T-cell (primary cell): Measurements from ENCODE around the gene CYFIP2. TPM values are rescaled to one million over a fixed set of nuclear protein-coding genes. Genes with fewer than 3 reads are reported as not detected.

ENCODE experiments used
- ATAC-seq, 4 experiments: fragments of 200-7000 bp in 3 of 4; fragments of 150-1000 bp in 1 of 4; cut with Tn5 transposase; replicated peaks in 1 of 4; 1 replicate in 3 of 4; 2 replicates in 1 of 4; pipeline ENCODE4 v1.10.0; 2021; ENCODE audit warnings: moderate library complexity in 3 of 4, mild to moderate bottlenecking in 2 of 4, moderate number of reproducible peaks in 1 of 4
- CTCF ChIA-PET, 2 donors: fragments of 300-600 bp; sonication (Branson Sonifier 250); formaldehyde crosslinking; loops; one replicate each; lab custom pipeline; 2022; ENCODE audit warnings: antibody characterized with exemption in 2 of 2; lab: Charles Lee
- POLR2A ChIA-PET, 2 donors: fragments of 300-600 bp; sonication (Branson Sonifier 250); formaldehyde crosslinking; loops; one replicate each; lab custom pipeline; 2022; ENCODE audit warnings: antibody characterized with exemption in 2 of 2; lab: Charles Lee
- DNase-seq, 35 experiments: peaks; one replicate each; pipeline versions ENCODE4 v3.0.0 to v3.0.0-alpha.2; 2013 to 2023
- H3K27ac ChIP-seq: one replicate; pipeline ENCODE4 v1.5.1; 2013; ENCODE audit warnings: low read length
- H3K27me3 ChIP-seq, 2 experiments: replicated peaks in 1 of 2; 1 replicate in 1 of 2; 2 replicates in 1 of 2; pipeline versions ENCODE4 v1.6.1 to v1.7.0; 2013; ENCODE audit warnings: low read length in 1 of 2, mixed read lengths in 1 of 2; ENCODE audit not compliant: control insufficient read depth in 2 of 2, insufficient read depth in 2 of 2; ENCODE audit errors: extremely low read depth in 1 of 2
- H3K36me3 ChIP-seq, 2 donors: 1 replicate in 1 of 2; 2 replicates in 1 of 2; pipeline versions ENCODE4 v1.6.1 to v1.7.0; 2013; ENCODE audit warnings: low read length in 1 of 2; ENCODE audit not compliant: control insufficient read depth in 2 of 2, insufficient read depth in 1 of 2; ENCODE audit errors: extremely low read depth in 1 of 2
- H3K4me1 ChIP-seq, 2 experiments: 1 replicate in 1 of 2; 2 replicates in 1 of 2; pipeline versions ENCODE4 v1.6.1 to v1.7.0; 2013; ENCODE audit warnings: low read length in 2 of 2, mixed read lengths in 1 of 2; ENCODE audit not compliant: insufficient read depth in 2 of 2, control insufficient read depth in 1 of 2; ENCODE audit errors: extremely low read depth in 1 of 2
- H3K4me3 ChIP-seq, 2 donors: 1 replicate in 1 of 2; 2 replicates in 1 of 2; pipeline versions ENCODE4 v1.5.1 to v1.7.0; 2013; ENCODE audit warnings: mild to moderate bottlenecking in 2 of 2, low read length in 1 of 2, moderate library complexity in 1 of 2; ENCODE audit not compliant: control insufficient read depth in 1 of 2; ENCODE audit errors: extremely low read depth in 1 of 2
- H3K9me3 ChIP-seq: 2 replicates; pipeline ENCODE4 v1.7.0; 2013
- H3K27ac Mint-ChIP-seq, 2 donors: one replicate each; pipeline ENCODE4 v1.8.0; 2020 to 2021; ENCODE audit warnings: mild to moderate bottlenecking in 2 of 2, mixed read lengths in 2 of 2
- H3K27me3 Mint-ChIP-seq, 2 donors: one replicate each; pipeline ENCODE4 v1.8.0; 2021 to 2022; ENCODE audit warnings: mixed read lengths in 2 of 2
- H3K36me3 Mint-ChIP-seq: one replicate; pipeline ENCODE4 v1.8.0; 2021; ENCODE audit warnings: mixed read lengths
- H3K4me1 Mint-ChIP-seq, 3 donors: one replicate each; pipeline ENCODE4 v1.8.0; 2020 to 2022; ENCODE audit warnings: mixed read lengths in 3 of 3, mild to moderate bottlenecking in 1 of 3
- H3K4me3 Mint-ChIP-seq, 3 donors: one replicate each; pipeline ENCODE4 v1.8.0; 2020 to 2022; ENCODE audit warnings: mild to moderate bottlenecking in 3 of 3, mixed read lengths in 3 of 3, moderate library complexity in 3 of 3
- H3K9me3 Mint-ChIP-seq, 3 donors: one replicate each; pipeline ENCODE4 v1.8.0; 2020 to 2022; ENCODE audit warnings: mixed read lengths in 3 of 3
- WGBS: methylation state at CpG from one replicate; pipeline ENCODE4 v1.1.5; 2013; ENCODE audit warnings: missing lambda C conversion rate; ENCODE audit not compliant: insufficient coverage; 5-methylcytosine and 5-hydroxymethylcytosine counted together
- total RNA-seq, 35 experiments: library from RNA in 6 of 35; stranded (reverse) in 6 of 35; fragments of 120-200 nt in 1 of 35; gene quantifications; one replicate each; pipeline versions ENCODE4 v1.2.1 to v1.2.4 and lab custom pipeline; 2013 to 2026

Gene CYFIP2
- total RNA-seq, 5 donors from 2014 or later (not counting 1 experiment from before 2014, with no cell fraction given) = 362 to 497 (median 398) TPM

GRCh38 chr5:157378509-157378908, 112.6 kb downstream of the CYFIP2 start:
- POLR2A ChIA-PET = interaction anchor here in 1 of 2 donors (0.6 kb wide), 1 partner anchor 52 kb away, joined by 4 read pairs; no protein-coding TSS in a partner anchor
- no peaks in the 10 kb centered on the region for H3K27me3 ChIP-seq
- H3K9me3 ChIP-seq = no peaks in the 10 kb centered on the region
- Mint-ChIP-seq H3K9me3 (no peaks in the 10 kb centered on the region), H3K36me3 (peaks cover 66% of the 10 kb centered on the region), H3K27me3 (no peaks in the 10 kb centered on the region), H3K4me1 (peaks cover 10 to 19% (median 15%) of the 10 kb centered on the region in 3 donors), H3K27ac (no peak overlapping the region), H3K4me3 (no peak overlapping the region)
- no peak for ATAC-seq
- no peak overlapping the region for H3K4me3 ChIP-seq
- 100% methylated on average over 5 of the region's 6 CpGs for WGBS
- H3K36me3 ChIP-seq = peaks cover 23 to 96% of the 10 kb centered on the region in 2 donors
- CTCF ChIA-PET = interaction anchor here (1.2 kb wide), 2 partner anchors 12 to 365 kb away, joined by 3 to 4 read pairs; partner anchors contain the start of gene LSM11 (in 1 of the 2)
- no peak for DNase-seq
- no peaks in the 10 kb centered on the region for H3K4me1 ChIP-seq
- no peak overlapping the region for H3K27ac ChIP-seq

GRCh38 chr5:157379983-157380382, 114.1 kb downstream of the CYFIP2 start:
- H3K27me3 Mint-ChIP-seq = no peaks in the 10 kb centered on the region
- H3K27ac ChIP-seq = no peak overlapping the region
- H3K4me3 ChIP-seq = no peak overlapping the region
- H3K27me3 ChIP-seq = no peaks in the 10 kb centered on the region
- no peaks in the 10 kb centered on the region for H3K4me1 ChIP-seq
- 94% methylated on average over 3 of the region's 3 CpGs for WGBS
- H3K9me3 Mint-ChIP-seq = no peaks in the 10 kb centered on the region
- peaks cover 73% of the 10 kb centered on the region for H3K36me3 Mint-ChIP-seq
- ChIA-PET CTCF (no interaction called here), POLR2A (no interaction called here)
- no peak for DNase-seq
- no peaks in the 10 kb centered on the region for H3K9me3 ChIP-seq
- ATAC-seq = no peak
- H3K4me1 Mint-ChIP-seq = peaks cover 10 to 19% (median 14%) of the 10 kb centered on the region in 3 donors
- H3K36me3 ChIP-seq = peaks cover 24 to 95% of the 10 kb centered on the region in 2 donors
- peak overlapping the region; percentile 20 to 72 for H3K27ac Mint-ChIP-seq
- no peak overlapping the region for H3K4me3 Mint-ChIP-seq

GRCh38 chr5:157381746-157382145, 115.8 kb downstream of the CYFIP2 start:
- Histone ChIP-seq H3K4me3 (no peak overlapping the region), H3K27ac (no peak overlapping the region), H3K9me3 (no peaks in the 10 kb centered on the region), H3K36me3 (peaks cover 19 to 96% of the 10 kb centered on the region in 2 donors), H3K27me3 (no peaks in the 10 kb centered on the region), H3K4me1 (no peaks in the 10 kb centered on the region)
- H3K36me3 Mint-ChIP-seq = peaks cover 72% of the 10 kb centered on the region
- DNase-seq = no peak
- ChIA-PET CTCF (interaction anchor here in 1 of 2 donors (1.1 kb wide), 1 partner anchor 53 kb away, joined by 3 read pairs; no protein-coding TSS in a partner anchor), POLR2A (no interaction called here)
- no peaks in the 10 kb centered on the region for H3K9me3 Mint-ChIP-seq
- H3K4me1 Mint-ChIP-seq = peaks cover 3 to 10% (median 7%) of the 10 kb centered on the region in 3 donors
- H3K27ac Mint-ChIP-seq = peak overlapping the region; percentile 35 to 50
- no peak for ATAC-seq
- H3K4me3 Mint-ChIP-seq = no peak overlapping the region
- 100% methylated on average over 1 of the region's 4 CpGs for WGBS
- H3K27me3 Mint-ChIP-seq = no peaks in the 10 kb centered on the region

GRCh38 chr5:157382996-157383800, 117.3 kb downstream of the CYFIP2 start:
- Mint-ChIP-seq H3K4me3 (no peak overlapping the region), H3K36me3 (peaks cover 66% of the 10 kb centered on the region), H3K27ac (no peak overlapping the region), H3K9me3 (no peaks in the 10 kb centered on the region), H3K4me1 (peaks cover 0 to 5% (median 3%) of the 10 kb centered on the region in 3 donors), H3K27me3 (no peaks in the 10 kb centered on the region)
- ChIA-PET POLR2A (no interaction called here), CTCF (no interaction called here)
- H3K4me1 ChIP-seq = no peaks in the 10 kb centered on the region
- ATAC-seq = no peak
- H3K36me3 ChIP-seq = peaks cover 13 to 93% of the 10 kb centered on the region in 2 donors
- no peaks in the 10 kb centered on the region for H3K27me3 ChIP-seq
- WGBS = no CpG with 5 or more reads among the region's 11 CpGs
- DNase-seq = no peak
- H3K27ac ChIP-seq = no peak overlapping the region
- no peak overlapping the region for H3K4me3 ChIP-seq
- no peaks in the 10 kb centered on the region for H3K9me3 ChIP-seq

GRCh38 chr5:157384971-157385709, 119.2 kb downstream of the CYFIP2 start:
- H3K4me3 Mint-ChIP-seq = no peak overlapping the region
- peaks cover 0 to 10% (median 8%) of the 10 kb centered on the region in 3 donors for H3K4me1 Mint-ChIP-seq
- no peak for ATAC-seq
- no peaks in the 10 kb centered on the region for H3K27me3 Mint-ChIP-seq
- H3K27ac Mint-ChIP-seq = peak overlapping the region in 1 of 2 donors; percentile 55
- Histone ChIP-seq H3K4me3 (no peak overlapping the region), H3K27me3 (no peaks in the 10 kb centered on the region), H3K9me3 (no peaks in the 10 kb centered on the region), H3K4me1 (peaks cover 0 to 13% of the 10 kb centered on the region in 2 experiments), H3K36me3 (peaks cover 19 to 94% of the 10 kb centered on the region in 2 donors), H3K27ac (no peak overlapping the region)
- WGBS = 95% methylated on average over 2 of the region's 4 CpGs
- peaks cover 72% of the 10 kb centered on the region for H3K36me3 Mint-ChIP-seq
- ChIA-PET POLR2A (no interaction called here), CTCF (no interaction called here)
- H3K9me3 Mint-ChIP-seq = no peaks in the 10 kb centered on the region
- DNase-seq = no peak

GRCh38 chr5:157387041-157387563, 121.2 kb downstream of the CYFIP2 start:
- Histone ChIP-seq H3K27ac (peak overlapping the region; percentile 26), H3K4me1 (peaks cover 0 to 22% of the 10 kb centered on the region in 2 experiments), H3K4me3 (no peak overlapping the region), H3K27me3 (no peaks in the 10 kb centered on the region), H3K9me3 (no peaks in the 10 kb centered on the region), H3K36me3 (peaks cover 16 to 94% of the 10 kb centered on the region in 2 donors)
- peaks cover 0 to 19% (median 15%) of the 10 kb centered on the region in 3 donors for H3K4me1 Mint-ChIP-seq
- POLR2A ChIA-PET = interaction anchor here in 1 of 2 donors (0.7 kb wide), 1 partner anchor 16 kb away, joined by 4 read pairs; no protein-coding TSS in a partner anchor
- no peaks in the 10 kb centered on the region for H3K9me3 Mint-ChIP-seq
- WGBS = no CpG with 5 or more reads among the region's 1 CpG
- no peak overlapping the region for H3K4me3 Mint-ChIP-seq
- peaks cover 77% of the 10 kb centered on the region for H3K36me3 Mint-ChIP-seq
- CTCF ChIA-PET = no interaction called here
- H3K27ac Mint-ChIP-seq = peak overlapping the region; percentile 56 to 64
- ATAC-seq (no peak), DNase-seq (no peak)
- H3K27me3 Mint-ChIP-seq = no peaks in the 10 kb centered on the region
